GM12873 (cell line): ENCODE data around the gene RPA1.

ENCODE experiments used
- TF ChIP-seq, protein P1 (sequence below): IDR thresholded peaks from 2 replicates; pipeline ENCODE4 v1.5.1; 2012; ENCODE audit warnings: low read depth, mild to moderate bottlenecking, moderate library complexity, low read length, control low read depth; ENCODE audit not compliant: insufficient read depth; ENCODE audit errors: missing control alignments

Gene RPA1

DNA sequence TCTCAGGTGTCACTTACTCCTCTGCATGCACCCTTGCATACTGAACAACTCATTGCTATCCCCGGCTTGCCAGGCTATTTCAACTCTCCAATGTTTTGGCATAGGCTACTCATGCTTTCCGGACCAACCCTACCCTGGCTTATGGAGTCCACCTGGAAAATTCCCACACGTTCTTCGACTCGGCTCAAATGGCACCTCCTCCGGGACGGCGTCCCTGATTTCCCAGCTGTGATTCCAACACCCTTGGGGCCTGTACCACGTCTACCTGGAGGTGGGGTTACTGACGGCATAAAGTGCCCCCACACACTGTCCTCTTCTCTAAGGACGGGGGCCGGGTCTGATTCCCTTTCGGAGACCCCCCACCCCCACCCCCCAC lies 601 bp upstream of the RPA1 start:
- TF ChIP-seq, protein P1, sequence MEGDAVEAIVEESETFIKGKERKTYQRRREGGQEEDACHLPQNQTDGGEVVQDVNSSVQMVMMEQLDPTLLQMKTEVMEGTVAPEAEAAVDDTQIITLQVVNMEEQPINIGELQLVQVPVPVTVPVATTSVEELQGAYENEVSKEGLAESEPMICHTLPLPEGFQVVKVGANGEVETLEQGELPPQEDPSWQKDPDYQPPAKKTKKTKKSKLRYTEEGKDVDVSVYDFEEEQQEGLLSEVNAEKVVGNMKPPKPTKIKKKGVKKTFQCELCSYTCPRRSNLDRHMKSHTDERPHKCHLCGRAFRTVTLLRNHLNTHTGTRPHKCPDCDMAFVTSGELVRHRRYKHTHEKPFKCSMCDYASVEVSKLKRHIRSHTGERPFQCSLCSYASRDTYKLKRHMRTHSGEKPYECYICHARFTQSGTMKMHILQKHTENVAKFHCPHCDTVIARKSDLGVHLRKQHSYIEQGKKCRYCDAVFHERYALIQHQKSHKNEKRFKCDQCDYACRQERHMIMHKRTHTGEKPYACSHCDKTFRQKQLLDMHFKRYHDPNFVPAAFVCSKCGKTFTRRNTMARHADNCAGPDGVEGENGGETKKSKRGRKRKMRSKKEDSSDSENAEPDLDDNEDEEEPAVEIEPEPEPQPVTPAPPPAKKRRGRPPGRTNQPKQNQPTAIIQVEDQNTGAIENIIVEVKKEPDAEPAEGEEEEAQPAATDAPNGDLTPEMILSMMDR = no peak

DNA sequence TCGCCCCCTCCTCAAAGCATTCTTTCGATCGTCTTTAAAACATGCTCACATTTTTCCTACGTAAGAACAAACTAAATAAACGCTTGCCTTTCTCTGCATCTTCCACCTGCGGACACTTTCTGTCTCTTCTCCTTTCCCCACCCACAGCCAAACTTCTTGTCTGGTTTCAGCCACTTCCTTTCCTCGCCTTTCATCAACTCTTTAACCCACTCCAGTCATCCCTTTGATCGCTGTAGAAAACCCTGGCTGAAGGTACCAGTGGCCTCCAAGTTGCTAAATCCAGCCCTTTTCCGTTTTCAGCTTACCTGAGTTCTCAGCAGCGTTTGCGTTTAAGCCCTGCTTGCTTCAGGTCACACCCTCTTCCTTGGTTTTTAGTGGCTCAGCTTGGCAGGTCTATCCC lies 483 bp downstream of the RPA1 start:
- TF ChIP-seq, protein P1 = no peak

DNA sequence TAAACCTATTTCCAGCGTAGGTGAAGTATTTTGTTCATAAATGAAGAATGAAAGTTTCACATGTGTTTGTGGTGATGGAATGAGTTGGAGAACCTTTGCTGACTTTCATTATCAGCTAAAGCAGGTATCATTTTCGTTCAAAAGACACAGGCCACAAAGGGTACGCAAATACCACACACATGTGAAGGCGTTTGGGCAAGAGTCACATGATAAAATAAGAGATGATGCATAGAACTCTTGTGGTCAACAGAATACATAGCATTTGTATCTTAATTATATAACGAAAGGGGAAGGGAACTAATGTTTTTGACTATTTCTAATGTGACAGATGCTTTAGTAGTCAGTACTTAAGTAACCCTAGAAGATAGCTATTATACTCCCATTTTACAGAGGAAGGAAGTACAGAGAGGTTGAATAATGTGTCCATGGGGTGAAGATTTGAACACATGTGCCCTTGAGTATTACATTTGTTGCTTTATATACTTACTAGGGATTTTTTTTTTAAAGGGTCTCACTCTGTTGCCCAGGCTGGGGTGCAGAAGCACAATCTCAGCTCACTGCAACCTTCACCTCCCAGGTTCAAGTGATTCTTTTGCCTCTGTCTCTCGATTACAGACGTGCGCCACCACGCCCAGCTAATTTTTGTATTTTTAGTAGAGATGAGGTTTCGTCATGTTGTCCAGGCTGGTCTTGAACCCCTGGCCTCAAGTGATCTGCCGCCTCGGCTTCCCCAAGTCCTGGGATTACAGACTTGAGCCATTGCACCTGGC lies 4.8 kb downstream of the RPA1 start:
- TF ChIP-seq, protein P1 = no peak

DNA sequence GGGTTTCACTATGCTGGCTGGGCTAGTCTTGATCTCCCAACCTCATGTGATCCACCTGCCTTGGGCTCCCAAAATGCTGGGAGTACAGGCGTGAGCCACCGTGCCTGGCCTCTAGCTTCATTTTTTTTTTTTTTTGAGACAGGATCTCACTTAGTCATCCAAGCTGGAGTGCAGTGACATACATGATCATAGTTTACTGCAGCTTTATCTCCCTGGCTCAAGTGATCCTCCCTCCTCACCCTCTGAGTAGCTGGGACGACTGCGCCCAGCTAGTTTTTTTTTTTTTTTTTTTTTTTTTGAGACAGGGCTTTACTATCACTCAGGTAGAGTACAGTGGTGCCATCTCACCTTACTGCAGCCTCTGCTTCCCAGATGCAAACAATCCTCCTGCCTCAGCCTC lies 9.7 kb downstream of the RPA1 start:
- TF ChIP-seq, protein P1 = no peak

DNA sequence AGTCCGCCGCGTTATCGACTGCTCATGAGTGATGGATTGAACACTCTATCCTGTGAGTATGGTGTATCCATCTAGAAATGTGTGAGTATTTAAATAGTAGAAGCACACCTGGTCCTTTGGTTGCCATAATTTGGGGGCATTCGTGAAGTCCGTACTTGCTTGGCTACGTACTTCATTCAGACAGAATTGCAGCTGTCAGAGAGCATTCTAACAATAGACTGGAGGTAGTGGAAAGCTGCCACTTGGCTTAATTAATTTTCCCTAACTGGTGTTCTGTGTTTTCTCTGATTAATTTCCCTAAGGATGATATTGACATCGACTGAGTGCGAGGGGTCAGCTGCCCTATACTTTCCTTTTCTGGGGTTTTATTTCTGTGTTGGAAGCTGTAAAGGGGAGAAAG lies 14.1 kb downstream of the RPA1 start:
- TF ChIP-seq, protein P1 = no peak

DNA sequence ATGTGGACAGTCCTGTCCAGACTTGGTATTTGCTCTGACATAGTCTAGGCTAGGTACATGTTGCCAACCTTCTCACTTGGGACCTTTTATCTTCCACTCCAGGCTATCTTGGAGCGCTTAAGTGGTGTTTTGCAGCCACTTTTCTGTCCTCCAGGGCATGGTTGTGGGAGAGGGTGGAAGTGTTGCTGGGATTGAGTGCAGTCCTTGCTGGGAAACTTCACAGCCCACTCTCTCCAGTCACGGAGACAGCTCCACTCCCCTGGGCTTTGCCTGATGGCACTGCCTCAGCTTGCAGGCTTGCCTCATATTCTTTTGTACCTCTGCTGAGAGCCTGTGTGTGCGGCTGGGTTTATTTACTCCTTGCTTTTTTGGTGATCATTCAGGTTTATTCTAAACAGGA lies 17.4 kb downstream of the RPA1 start:
- TF ChIP-seq, protein P1 = no peak

DNA sequence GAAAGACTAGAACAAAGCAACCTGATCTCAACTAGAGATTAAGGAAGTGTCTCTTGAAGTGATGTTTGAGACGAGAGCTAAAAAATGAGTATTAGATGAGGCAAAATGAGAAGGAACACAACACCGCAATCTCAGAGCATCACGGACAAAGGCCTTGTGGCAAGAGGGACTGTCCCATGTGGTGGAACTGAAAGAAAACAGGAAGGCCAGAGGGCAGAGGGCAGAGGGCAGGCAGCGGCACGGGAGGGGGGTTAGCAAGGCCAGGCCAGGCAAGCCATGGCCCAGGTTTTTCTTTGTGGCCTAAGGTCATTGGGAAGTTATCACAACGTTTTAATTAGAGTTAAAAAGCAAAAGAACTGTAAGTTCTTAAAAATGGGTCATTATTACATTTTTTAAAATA lies 22.5 kb downstream of the RPA1 start:
- TF ChIP-seq, protein P1 = no peak
